ENCODE results near the gene TPRG1.

Gene TPRG1, protein sequence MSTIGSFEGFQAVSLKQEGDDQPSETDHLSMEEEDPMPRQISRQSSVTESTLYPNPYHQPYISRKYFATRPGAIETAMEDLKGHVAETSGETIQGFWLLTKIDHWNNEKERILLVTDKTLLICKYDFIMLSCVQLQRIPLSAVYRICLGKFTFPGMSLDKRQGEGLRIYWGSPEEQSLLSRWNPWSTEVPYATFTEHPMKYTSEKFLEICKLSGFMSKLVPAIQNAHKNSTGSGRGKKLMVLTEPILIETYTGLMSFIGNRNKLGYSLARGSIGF

DNA sequence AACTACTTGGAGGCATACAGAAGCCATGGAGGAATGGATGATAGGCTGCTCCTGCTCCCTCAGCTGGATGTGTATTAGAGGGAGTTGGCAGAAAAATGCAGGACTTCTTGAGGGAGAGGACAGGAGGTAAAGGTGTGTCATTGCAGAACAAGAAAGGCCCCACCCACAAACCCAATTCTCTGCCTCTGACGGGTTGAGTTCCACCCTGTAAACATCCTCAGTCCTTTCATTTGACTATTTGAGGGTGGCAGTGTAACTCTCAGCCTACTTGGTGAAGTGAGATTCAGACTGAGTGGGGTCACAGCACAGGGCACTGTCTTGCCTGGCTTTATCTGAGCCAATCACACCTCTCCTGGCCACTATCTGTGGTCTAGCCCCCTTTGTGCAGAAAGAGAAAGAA, at the start of gene TPRG1:
TPRG1 (plus strand) TSS at position 265 of the 400 bp plus-strand sequence. CDS start 35,414 bp downstream, outside the sequence.
- Histone ChIP-seq H3K36me3 (ENCODE audit: control insufficient read depth in 2 of 2, insufficient read depth in 2 of 2, low read length in 2 of 2) (no peaks in the 10 kb centered on the region), H3K9ac (ENCODE audit: low read depth in 1 of 2, low read length in 2 of 2) (no peak within 1 kb of the TSS), H3K4me1 (ENCODE audit: control insufficient read depth in 2 of 2, insufficient read depth in 2 of 2, low read length in 2 of 2) (peaks cover 3 to 4% of the 10 kb centered on the region in 2 donors), H3K27ac (ENCODE audit: low read depth in 2 of 2, low read length in 2 of 2) (no peak within 1 kb of the TSS), H3K9me3 (ENCODE audit: control insufficient read depth in 2 of 2, low read length in 2 of 2) (no peaks in the 10 kb centered on the region), H3K27me3 (ENCODE audit: control insufficient read depth in 2 of 2, insufficient read depth in 2 of 2, low read length in 2 of 2) (no peaks in the 10 kb centered on the region), H3K4me3 (ENCODE audit: low read length in 2 of 2) (no peak within 1 kb of the TSS)

DNA sequence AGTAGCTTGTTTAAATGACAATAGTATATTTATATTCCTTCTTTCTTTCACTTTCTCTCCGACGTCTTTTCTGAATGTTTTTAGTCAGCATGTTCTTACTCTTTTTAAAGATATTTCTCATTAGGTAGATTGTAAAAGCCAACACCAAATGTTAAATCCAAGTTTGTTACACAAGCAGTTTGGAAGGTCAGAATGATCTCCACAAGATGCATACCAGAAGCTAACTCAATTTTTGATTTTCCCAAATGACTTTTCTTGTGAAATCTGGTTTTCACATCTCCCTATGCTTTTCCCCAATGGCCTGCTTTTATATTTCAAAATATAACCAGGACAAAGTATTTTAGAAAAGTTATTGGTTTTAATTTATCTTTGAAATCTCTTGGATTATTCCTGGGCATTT, 49.7 kb upstream of the TPRG1 start:
- Histone ChIP-seq H3K36me3 (ENCODE audit: control insufficient read depth in 2 of 2, insufficient read depth in 2 of 2, low read length in 2 of 2) (no peaks in the 10 kb centered on the region), H3K9ac (ENCODE audit: low read depth in 1 of 2, low read length in 2 of 2) (no peak overlapping the region), H3K27me3 (ENCODE audit: control insufficient read depth in 2 of 2, insufficient read depth in 2 of 2, low read length in 2 of 2) (no peaks in the 10 kb centered on the region), H3K27ac (ENCODE audit: low read depth in 2 of 2, low read length in 2 of 2) (no peak overlapping the region), H3K4me1 (ENCODE audit: control insufficient read depth in 2 of 2, insufficient read depth in 2 of 2, low read length in 2 of 2) (no peaks in the 10 kb centered on the region), H3K9me3 (ENCODE audit: control insufficient read depth in 2 of 2, low read length in 2 of 2) (no peaks in the 10 kb centered on the region), H3K4me3 (ENCODE audit: low read length in 2 of 2) (peak overlapping the region in 1 of 2 donors; percentile 15)

DNA sequence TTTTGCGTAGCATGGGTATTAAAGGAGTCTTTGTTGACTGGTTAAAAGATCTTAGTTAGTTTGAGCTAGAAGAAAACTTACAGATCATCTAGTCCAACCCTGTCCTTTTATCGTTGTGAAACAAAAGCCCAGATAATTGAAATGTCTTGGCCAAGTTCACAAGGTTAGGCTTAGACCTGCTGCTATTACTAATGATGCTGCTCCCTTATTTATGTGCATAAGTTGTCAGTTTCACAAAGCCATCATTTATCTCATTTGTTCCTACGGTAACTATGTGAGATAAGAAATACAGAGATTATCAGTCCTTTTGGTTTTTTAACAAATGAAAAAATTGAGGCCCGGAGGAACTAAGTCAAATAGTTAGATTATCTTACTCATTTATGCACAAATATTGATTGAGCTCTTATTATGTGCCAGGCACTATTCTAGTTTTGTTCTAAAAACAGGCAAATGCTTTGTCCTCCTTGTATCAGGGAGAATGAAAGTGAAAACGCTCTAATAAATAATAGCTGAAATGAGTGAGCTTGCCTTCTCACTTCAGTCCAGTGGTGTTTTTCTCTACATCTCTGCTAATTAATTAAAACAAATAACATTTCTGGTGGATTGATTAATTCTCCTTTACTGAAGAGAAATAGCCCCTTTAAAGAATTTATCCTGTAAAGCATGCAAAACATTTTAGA, 49.1 kb upstream of the TPRG1 start:
- Histone ChIP-seq H3K27ac (ENCODE audit: low read depth in 2 of 2, low read length in 2 of 2) (peak overlapping the region in 1 of 2 donors; percentile 5), H3K27me3 (ENCODE audit: control insufficient read depth in 2 of 2, insufficient read depth in 2 of 2, low read length in 2 of 2) (no peaks in the 10 kb centered on the region), H3K9ac (ENCODE audit: low read depth in 1 of 2, low read length in 2 of 2) (no peak overlapping the region), H3K4me3 (ENCODE audit: low read length in 2 of 2) (no peak overlapping the region), H3K9me3 (ENCODE audit: control insufficient read depth in 2 of 2, low read length in 2 of 2) (no peaks in the 10 kb centered on the region), H3K4me1 (ENCODE audit: control insufficient read depth in 2 of 2, insufficient read depth in 2 of 2, low read length in 2 of 2) (no peaks in the 10 kb centered on the region), H3K36me3 (ENCODE audit: control insufficient read depth in 2 of 2, insufficient read depth in 2 of 2, low read length in 2 of 2) (no peaks in the 10 kb centered on the region)

DNA sequence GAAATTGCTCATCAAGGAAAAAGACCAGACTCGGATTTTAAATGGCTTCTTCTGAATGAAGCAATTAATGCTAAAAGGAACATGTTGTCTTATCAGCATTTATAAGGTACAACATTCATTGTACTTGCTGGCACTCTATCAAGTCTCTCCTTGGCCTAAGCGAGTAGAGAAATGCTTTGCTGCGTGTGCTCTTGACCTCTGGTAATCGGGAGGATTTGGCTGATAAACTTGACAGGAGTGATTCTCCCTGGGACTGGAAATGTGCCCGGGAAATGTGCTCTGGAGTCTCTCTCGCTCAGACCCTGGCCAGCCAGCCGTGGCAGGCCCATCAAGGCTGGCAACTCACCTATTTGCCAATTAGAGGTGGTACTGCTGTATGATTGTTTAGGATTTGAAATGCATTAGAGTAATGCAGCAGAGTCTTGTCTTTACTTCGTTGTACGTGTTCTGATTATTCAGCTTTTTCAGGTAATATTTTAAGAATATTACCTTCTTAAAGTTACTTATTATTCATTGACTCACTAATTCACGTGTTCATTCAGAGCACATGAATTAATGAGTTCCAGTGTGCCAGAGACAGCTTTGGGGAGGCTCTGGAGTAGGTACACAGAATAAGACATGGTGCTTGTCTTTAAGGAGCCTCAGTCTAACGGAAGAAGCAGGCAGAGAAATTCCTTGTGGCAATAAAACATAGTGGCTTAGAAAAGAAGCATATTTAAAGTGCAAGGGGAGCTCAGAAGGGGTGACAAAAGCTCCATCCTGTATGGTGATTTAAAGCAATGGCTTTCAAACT, 48.0 kb upstream of the TPRG1 start:
- no peak overlapping the region for H3K9ac ChIP-seq (ENCODE audit: low read depth in 1 of 2, low read length in 2 of 2)
- no peak overlapping the region for H3K27ac ChIP-seq (ENCODE audit: low read depth in 2 of 2, low read length in 2 of 2)

DNA sequence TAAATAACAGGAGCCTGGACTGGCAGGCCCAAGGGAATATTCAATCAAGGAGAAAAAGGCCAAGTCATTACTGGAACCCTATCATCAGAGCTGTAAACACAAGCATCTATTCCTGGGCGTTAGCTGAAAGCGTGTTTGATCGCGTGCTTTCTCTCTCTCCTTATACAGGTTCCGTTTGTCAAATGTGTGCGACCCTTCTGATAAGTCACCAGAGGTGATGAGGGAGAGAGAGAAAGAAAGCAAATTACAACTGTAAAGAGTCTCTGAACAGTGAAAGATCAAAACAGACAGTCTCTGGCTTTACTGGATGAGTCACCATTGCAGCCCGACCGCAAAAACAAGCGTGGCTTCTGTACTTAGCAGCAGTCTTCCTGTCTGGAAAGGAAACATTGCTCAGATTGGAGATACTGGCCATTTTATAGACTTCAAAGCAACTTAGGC, 39.5 kb upstream of the TPRG1 start:
- Histone ChIP-seq H3K9ac (ENCODE audit: low read depth in 1 of 2, low read length in 2 of 2) (peak overlapping the region in 1 of 2 donors; percentile 1), H3K4me3 (ENCODE audit: low read length in 2 of 2) (peak overlapping the region in 1 of 2 donors; percentile 29), H3K9me3 (ENCODE audit: control insufficient read depth in 2 of 2, low read length in 2 of 2) (no peaks in the 10 kb centered on the region), H3K27ac (ENCODE audit: low read depth in 2 of 2, low read length in 2 of 2) (peak overlapping the region; percentile 50 to 60), H3K36me3 (ENCODE audit: control insufficient read depth in 2 of 2, insufficient read depth in 2 of 2, low read length in 2 of 2) (no peaks in the 10 kb centered on the region), H3K4me1 (ENCODE audit: control insufficient read depth in 2 of 2, insufficient read depth in 2 of 2, low read length in 2 of 2) (peaks cover 9 to 17% of the 10 kb centered on the region in 2 donors), H3K27me3 (ENCODE audit: control insufficient read depth in 2 of 2, insufficient read depth in 2 of 2, low read length in 2 of 2) (no peaks in the 10 kb centered on the region)

More for the DNA sequence above, 48.0 kb upstream of the TPRG1 start:
- Histone ChIP-seq H3K27me3 (ENCODE audit: control insufficient read depth in 2 of 2, insufficient read depth in 2 of 2, low read length in 2 of 2) (no peaks in the 10 kb centered on the region), H3K9me3 (ENCODE audit: control insufficient read depth in 2 of 2, low read length in 2 of 2) (no peaks in the 10 kb centered on the region), H3K4me1 (ENCODE audit: control insufficient read depth in 2 of 2, insufficient read depth in 2 of 2, low read length in 2 of 2) (no peaks in the 10 kb centered on the region), H3K4me3 (ENCODE audit: low read length in 2 of 2) (no peak overlapping the region), H3K36me3 (ENCODE audit: control insufficient read depth in 2 of 2, insufficient read depth in 2 of 2, low read length in 2 of 2) (no peaks in the 10 kb centered on the region)

DNA sequence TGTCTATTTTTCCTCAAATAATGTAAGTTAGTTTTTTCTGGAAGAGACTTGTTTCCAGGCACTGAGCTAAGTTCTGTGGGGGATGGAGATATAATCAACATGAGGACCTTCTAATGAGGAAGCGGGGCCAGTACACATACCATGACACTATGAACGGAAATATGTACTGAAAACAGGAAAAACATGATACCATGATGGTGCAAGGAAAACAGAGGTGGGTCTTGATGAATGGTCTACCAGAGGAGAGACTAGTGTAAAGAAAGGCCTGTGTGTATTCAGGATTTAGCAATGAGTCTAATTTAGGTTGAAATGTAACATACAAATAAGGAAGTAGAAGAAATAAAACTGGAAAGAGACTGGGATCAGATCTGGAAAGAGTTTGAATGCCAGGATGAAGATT, 38.9 kb upstream of the TPRG1 start:
- Histone ChIP-seq H3K9ac (ENCODE audit: low read depth in 1 of 2, low read length in 2 of 2) (no peak overlapping the region), H3K27me3 (ENCODE audit: control insufficient read depth in 2 of 2, insufficient read depth in 2 of 2, low read length in 2 of 2) (no peaks in the 10 kb centered on the region), H3K4me1 (ENCODE audit: control insufficient read depth in 2 of 2, insufficient read depth in 2 of 2, low read length in 2 of 2) (peaks cover 9 to 17% of the 10 kb centered on the region in 2 donors), H3K27ac (ENCODE audit: low read depth in 2 of 2, low read length in 2 of 2) (peak overlapping the region; percentile 36 to 60), H3K4me3 (ENCODE audit: low read length in 2 of 2) (no peak overlapping the region), H3K36me3 (ENCODE audit: control insufficient read depth in 2 of 2, insufficient read depth in 2 of 2, low read length in 2 of 2) (no peaks in the 10 kb centered on the region), H3K9me3 (ENCODE audit: control insufficient read depth in 2 of 2, low read length in 2 of 2) (no peaks in the 10 kb centered on the region)

DNA sequence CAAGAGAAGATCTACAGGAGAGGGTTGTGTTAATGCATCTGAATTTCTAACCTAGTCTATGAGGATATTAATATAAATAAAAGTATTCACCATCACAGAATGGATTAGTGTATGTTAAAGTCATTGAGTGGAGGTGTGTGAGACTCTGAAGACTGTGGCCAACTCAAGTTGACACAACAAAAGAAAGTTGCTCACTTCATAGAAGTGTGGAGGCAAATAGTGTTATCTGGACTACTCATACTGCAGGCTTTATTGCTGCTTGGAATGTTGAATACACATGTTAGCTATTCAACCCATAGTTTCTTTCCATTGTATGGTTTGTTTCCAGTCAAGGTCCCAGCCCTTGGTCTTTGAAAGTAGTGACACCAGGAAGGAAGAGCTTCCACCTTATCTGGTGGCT, 38.0 kb upstream of the TPRG1 start:
- Histone ChIP-seq H3K9me3 (ENCODE audit: control insufficient read depth in 2 of 2, low read length in 2 of 2) (no peaks in the 10 kb centered on the region), H3K27me3 (ENCODE audit: control insufficient read depth in 2 of 2, insufficient read depth in 2 of 2, low read length in 2 of 2) (no peaks in the 10 kb centered on the region), H3K4me3 (ENCODE audit: low read length in 2 of 2) (no peak overlapping the region), H3K9ac (ENCODE audit: low read depth in 1 of 2, low read length in 2 of 2) (no peak overlapping the region), H3K4me1 (ENCODE audit: control insufficient read depth in 2 of 2, insufficient read depth in 2 of 2, low read length in 2 of 2) (peaks cover 9 to 17% of the 10 kb centered on the region in 2 donors), H3K36me3 (ENCODE audit: control insufficient read depth in 2 of 2, insufficient read depth in 2 of 2, low read length in 2 of 2) (no peaks in the 10 kb centered on the region), H3K27ac (ENCODE audit: low read depth in 2 of 2, low read length in 2 of 2) (no peak overlapping the region)

DNA sequence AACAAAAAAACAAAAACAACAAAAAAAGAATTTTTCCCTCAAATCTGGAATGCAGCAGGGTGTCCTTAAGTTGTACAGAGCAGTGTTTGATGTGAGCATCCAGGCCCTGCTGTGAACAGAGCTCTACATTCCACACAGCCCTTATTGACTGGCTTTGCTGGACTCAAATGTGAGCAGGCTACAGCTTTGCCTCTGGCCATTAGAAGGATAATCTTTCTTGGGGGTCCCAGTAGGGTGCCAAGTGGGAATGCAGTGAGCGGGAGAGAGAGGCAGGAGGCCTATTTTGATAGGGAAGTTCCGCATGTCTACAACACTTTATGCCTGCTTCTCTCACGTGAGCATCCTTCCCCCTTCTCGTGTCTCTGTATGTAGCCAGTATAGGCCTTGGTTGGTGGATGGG, 34.4 kb upstream of the TPRG1 start:
- Histone ChIP-seq H3K27ac (ENCODE audit: low read depth in 2 of 2, low read length in 2 of 2) (no peak overlapping the region), H3K9ac (ENCODE audit: low read depth in 1 of 2, low read length in 2 of 2) (no peak overlapping the region), H3K36me3 (ENCODE audit: control insufficient read depth in 2 of 2, insufficient read depth in 2 of 2, low read length in 2 of 2) (no peaks in the 10 kb centered on the region), H3K9me3 (ENCODE audit: control insufficient read depth in 2 of 2, low read length in 2 of 2) (no peaks in the 10 kb centered on the region), H3K4me3 (ENCODE audit: low read length in 2 of 2) (no peak overlapping the region), H3K27me3 (ENCODE audit: control insufficient read depth in 2 of 2, insufficient read depth in 2 of 2, low read length in 2 of 2) (no peaks in the 10 kb centered on the region), H3K4me1 (ENCODE audit: control insufficient read depth in 2 of 2, insufficient read depth in 2 of 2, low read length in 2 of 2) (peaks cover 9 to 10% of the 10 kb centered on the region in 2 donors)

DNA sequence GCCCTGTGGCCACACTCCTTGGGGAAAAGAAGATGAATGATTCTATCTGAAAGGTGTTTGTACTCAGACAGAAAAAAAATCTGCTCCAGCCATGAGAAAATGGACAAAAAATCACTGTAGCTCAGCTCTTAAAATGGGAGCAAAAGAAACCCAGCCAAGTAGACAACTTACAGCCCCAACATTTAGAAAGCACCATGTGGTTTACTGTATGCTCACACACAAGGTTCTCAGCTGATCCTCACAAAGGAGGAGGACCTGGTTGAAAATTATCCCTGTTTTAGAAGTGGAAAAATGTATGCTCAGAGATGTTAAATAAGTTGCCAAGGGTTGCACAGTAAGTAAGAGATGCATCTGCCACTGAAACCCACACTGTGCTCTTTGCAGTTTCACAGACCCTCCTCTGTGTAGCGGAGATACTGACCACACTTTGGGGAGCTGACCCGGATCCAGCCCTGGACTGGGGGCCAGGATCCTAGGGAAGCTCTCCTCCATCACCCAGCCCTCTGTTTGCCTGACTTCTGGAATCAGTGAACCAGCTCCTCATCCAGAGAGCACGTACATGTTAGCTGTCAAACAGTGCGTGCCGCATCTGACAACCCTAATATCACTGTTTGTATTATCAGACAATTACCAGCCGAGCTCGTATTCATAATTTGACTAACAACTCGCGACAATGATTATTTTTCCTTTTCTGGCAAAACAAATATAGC, 32.7 kb upstream of the TPRG1 start:
- no peak overlapping the region for H3K27ac ChIP-seq (ENCODE audit: low read depth in 2 of 2, low read length in 2 of 2)
- H3K9me3 ChIP-seq (ENCODE audit: control insufficient read depth in 2 of 2, low read length in 2 of 2) = no peaks in the 10 kb centered on the region
- no peaks in the 10 kb centered on the region for H3K27me3 ChIP-seq (ENCODE audit: control insufficient read depth in 2 of 2, insufficient read depth in 2 of 2, low read length in 2 of 2)
- no peak overlapping the region for H3K9ac ChIP-seq (ENCODE audit: low read depth in 1 of 2, low read length in 2 of 2)
- no peaks in the 10 kb centered on the region for H3K36me3 ChIP-seq (ENCODE audit: control insufficient read depth in 2 of 2, insufficient read depth in 2 of 2, low read length in 2 of 2)
- no peak overlapping the region for H3K4me3 ChIP-seq (ENCODE audit: low read length in 2 of 2)
- no peaks in the 10 kb centered on the region for H3K4me1 ChIP-seq (ENCODE audit: control insufficient read depth in 2 of 2, insufficient read depth in 2 of 2, low read length in 2 of 2)
